Epidermal melanocyte (primary cell): Measurements from ENCODE around the gene SLC22A9.

Source experiments
- DNase-seq: peaks from one replicate; pipeline ENCODE4 v3.0.0; 2011; ENCODE audit warnings: low spot score; ENCODE audit not compliant: insufficient read length

Gene SLC22A9

DNA sequence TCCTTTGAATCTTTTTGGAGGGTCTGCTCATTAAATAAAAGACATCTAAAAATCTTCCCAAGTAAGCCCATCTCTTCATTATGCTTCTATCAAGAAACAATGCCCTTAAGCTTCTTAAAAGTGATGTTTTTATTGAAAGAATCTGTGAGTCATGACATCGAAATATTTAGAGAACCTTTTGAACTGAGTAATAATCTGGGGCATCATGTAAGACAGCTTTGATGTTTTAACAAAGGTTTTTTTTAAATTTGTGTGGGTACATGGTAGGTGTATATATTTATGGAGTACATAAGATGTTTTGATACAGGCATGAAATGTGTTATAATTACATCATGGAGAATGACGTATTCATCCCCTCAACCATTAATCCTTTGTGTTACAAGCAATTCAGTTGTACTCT lies 74.6 kb downstream of the SLC22A9 start:
- DNase-seq = no peak

DNA sequence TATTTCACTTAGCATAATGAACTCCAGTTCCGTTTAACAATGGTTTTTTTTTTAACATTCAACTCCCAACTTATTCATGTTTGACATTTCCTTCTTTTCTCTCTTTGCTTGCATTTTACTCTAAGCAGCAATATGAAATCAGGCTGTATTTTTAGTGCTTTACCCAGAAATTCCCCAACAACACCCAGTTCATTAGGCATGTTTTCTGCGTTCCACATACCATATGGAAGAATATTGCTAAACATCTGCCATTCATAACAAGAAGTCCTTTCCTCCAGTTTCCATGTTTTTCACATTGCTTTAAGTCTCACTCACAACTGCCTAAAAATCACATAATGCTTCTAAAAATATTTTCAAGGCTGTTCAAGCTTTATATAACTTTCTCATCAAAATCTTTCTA lies 75.5 kb downstream of the SLC22A9 start:
- peak; percentile 14 for DNase-seq

DNA sequence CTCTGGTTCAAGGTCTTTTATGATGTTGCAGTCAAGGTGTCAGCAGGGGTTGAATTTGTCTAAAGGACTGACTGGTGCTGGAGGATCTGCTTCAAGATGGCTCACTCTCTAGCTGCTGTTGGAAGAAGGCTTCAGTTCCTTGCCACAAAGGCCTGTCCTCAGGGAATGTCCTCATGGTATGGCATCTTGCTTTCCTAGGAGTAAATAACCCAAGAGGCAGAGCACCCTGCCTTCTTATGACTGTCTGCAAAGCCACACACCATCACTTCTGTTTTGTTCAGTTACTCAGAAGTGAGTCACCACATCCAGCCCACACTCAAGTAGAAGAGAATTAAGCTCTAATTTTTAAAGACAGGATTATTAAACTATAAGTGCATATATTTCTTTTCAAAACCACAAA lies 76.1 kb downstream of the SLC22A9 start:
- no peak for DNase-seq

DNA sequence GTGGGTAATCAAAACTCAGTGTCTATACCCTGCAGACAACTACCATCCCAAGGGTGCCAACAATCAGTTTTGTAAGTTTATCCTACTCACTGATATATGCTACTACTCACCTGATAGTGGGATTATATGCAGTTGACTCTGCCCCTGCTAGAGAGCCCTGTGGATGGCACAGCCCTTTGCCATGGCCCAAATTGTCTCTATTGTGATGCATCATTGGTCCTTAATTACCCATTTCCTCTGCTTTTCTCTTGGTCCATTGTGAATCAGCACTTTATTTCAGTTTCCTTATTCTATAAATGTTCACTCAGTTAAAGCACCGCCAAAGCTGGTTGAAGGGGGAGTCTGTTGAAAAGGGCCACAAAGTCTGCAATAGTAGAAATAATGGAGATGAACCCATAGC lies 79.1 kb downstream of the SLC22A9 start:
- DNase-seq = peak; percentile 11

DNA sequence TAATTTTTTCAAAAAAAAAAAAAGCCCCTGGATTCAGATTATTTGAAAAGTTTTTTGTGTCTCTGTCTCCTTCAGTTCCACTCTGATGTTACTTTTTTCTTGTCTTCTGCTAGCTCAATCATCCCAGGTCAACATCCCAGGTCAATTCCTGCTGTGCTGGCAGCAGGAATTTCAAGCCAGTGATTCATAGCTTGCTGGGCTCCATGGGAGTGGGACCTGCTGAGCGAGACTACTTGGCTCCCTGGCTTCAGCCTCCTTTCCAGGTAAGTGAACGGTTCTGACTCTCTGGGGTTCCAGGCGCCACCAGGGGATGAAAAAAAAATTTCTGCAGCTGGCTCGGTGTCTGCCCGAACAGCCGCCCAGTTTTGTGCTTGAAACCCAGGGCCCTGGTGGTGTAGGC lies 90.0 kb downstream of the SLC22A9 start:
- DNase-seq = no peak
